Effector memory CD4-positive, alpha-beta T cell (primary cell): ENCODE measurements around the gene CFB.
A peak's percentile ranks its signal among the peaks of the same experiment; 100 is the strongest.
"Not testable (repeated sequence)": the region's sequence is repeated elsewhere in the genome, so short reads cannot be mapped to it uniquely, and the experiment has no call there.

Experiments
- DNase-seq, 3 donors: peaks; one replicate each; pipeline ENCODE4 v3.0.0-alpha.2; 2020
- H3K27ac ChIP-seq: 2 replicates; pipeline ENCODE4 v1.7.0; 2013; ENCODE audit warnings: mild to moderate bottlenecking, low read length, moderate library complexity; ENCODE audit not compliant: insufficient read depth, poor library complexity, severe bottlenecking
- H3K27me3 ChIP-seq: replicated peaks from 2 replicates; pipeline ENCODE4 v1.7.0; 2013; ENCODE audit warnings: mild to moderate bottlenecking, low read length; ENCODE audit not compliant: insufficient read depth, control insufficient read depth, poor library complexity, severe bottlenecking
- H3K36me3 ChIP-seq: 2 replicates; pipeline ENCODE4 v1.7.0; 2013; ENCODE audit warnings: mild to moderate bottlenecking, low read length, moderate library complexity; ENCODE audit not compliant: control insufficient read depth, insufficient read depth
- H3K4me1 ChIP-seq: 2 replicates; pipeline ENCODE4 v1.7.0; 2013; ENCODE audit warnings: low read length, mild to moderate bottlenecking; ENCODE audit not compliant: control insufficient read depth, insufficient read depth, poor library complexity, severe bottlenecking
- H3K4me3 ChIP-seq: 2 replicates; pipeline ENCODE4 v1.7.0; 2013; ENCODE audit warnings: low read length, low read depth, mild to moderate bottlenecking; ENCODE audit not compliant: insufficient read depth, poor library complexity, severe bottlenecking
- H3K9me3 ChIP-seq: 2 replicates; pipeline ENCODE4 v1.7.0; 2013; ENCODE audit warnings: mild to moderate bottlenecking, low read length, moderate library complexity; ENCODE audit not compliant: control insufficient read depth

Gene CFB

GRCh38 chr6:31901415-31901952 is 44.4 kb upstream of the CFB start:
- Histone ChIP-seq H3K4me1 (peaks cover 18% of the 10 kb centered on the region), H3K27me3 (no peaks in the 10 kb centered on the region), H3K27ac (peak overlapping the region; percentile 70), H3K36me3 (no peaks in the 10 kb centered on the region), H3K4me3 (peak overlapping the region; percentile 60), H3K9me3 (no peaks in the 10 kb centered on the region)
- DNase-seq = peak in 2 of 3 donors; percentile 34 to 53

- peak; percentile 74 to 81 (median 77) for DNase-seq
- Histone ChIP-seq H3K27me3 (no peaks in the 10 kb centered on the region), H3K9me3 (no peaks in the 10 kb centered on the region), H3K27ac (peak within 1 kb of the TSS; percentile 70), H3K4me3 (peak within 1 kb of the TSS; percentile 60), H3K4me1 (peaks cover 12% of the 10 kb centered on the region), H3K36me3 (no peaks in the 10 kb centered on the region)
Measured at GRCh38 chr6:31901953-31902643, 43.8 kb upstream of the CFB start, which contains the start of gene ZBTB12. Gene ZBTB12 (minus strand): TSS chr6:31902086. CDS start chr6:31901305, 781 bp downstream.

DNA sequence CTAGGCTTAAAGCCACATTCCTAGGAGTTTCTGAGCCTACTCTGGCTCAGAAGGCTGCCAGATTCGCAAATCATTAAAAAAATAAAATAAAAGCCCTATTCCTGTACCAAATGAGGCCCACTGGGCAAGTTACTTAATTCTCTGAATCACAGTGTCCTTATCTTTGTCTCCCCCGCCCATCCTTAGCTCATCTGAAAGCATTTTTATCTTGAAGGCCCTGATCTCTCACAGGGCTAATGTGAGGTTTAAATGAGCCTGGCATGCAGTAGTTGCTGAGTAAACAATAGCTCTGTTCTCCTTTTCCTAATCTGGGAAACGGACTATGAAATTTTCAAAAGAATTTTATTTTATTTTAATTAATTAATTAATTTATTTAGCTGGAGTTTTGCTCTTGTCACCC is 41.9 kb upstream of the CFB start:
- Histone ChIP-seq H3K27ac (no peak overlapping the region), H3K4me1 (peaks cover 8% of the 10 kb centered on the region), H3K36me3 (no peaks in the 10 kb centered on the region), H3K9me3 (no peaks in the 10 kb centered on the region), H3K27me3 (no peaks in the 10 kb centered on the region), H3K4me3 (no peak overlapping the region)
- no peak for DNase-seq

GRCh38 chr6:31905041-31905440 is 40.9 kb upstream of the CFB start:
- no peaks in the 10 kb centered on the region for H3K9me3 ChIP-seq
- no peaks in the 10 kb centered on the region for H3K27me3 ChIP-seq
- no peak overlapping the region for H3K4me3 ChIP-seq
- H3K27ac ChIP-seq = no peak overlapping the region
- no peaks in the 10 kb centered on the region for H3K36me3 ChIP-seq
- DNase-seq = no peak
- H3K4me1 ChIP-seq = peaks cover 5% of the 10 kb centered on the region

- Histone ChIP-seq H3K27me3 (no peaks in the 10 kb centered on the region), H3K4me3 (no peak overlapping the region), H3K36me3 (no peaks in the 10 kb centered on the region), H3K9me3 (no peaks in the 10 kb centered on the region), H3K27ac (no peak overlapping the region), H3K4me1 (peaks cover 5% of the 10 kb centered on the region)
- DNase-seq = no peak
Measured at GRCh38 chr6:31906122-31906521, 39.8 kb upstream of the CFB start.

GRCh38 chr6:31906727-31907126 is 39.2 kb upstream of the CFB start:
- H3K9me3 ChIP-seq, H3K36me3 ChIP-seq, DNase-seq, H3K4me3 ChIP-seq, H3K27me3 ChIP-seq, H3K4me1 ChIP-seq, H3K27ac ChIP-seq: not testable (repeated sequence)

DNA sequence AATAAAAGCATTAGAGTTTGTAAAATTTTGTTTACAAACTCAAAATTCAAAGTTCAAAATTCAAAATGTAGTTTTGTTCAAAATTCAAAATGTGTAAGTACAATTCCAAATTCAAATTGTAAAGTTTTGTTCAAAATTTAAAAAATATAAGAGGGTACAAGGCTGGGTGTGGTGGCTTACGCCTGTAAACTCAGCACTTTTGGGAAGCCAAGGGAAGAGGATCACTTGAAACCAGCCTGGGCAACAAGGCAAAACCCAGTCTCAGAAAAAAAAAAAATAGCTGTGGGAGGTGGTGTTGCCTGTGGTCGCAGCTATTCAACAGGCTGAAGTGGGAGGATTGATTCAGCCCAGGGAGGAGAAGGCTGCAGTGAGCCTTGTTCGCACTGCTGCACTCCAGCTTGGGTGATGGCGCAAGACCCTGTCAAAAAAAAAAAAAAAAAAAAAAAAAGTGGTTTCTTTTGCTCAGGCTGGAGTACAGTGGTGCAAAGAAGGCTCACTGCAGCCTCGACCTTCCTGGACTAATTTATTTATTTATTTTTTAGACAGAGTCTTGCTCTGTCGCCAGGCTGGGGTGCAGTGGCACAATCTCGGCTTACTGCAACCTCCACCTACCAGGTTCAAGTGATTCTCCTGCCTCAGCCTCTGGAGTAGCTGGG is 38.6 kb upstream of the CFB start:
- no peak overlapping the region for H3K4me3 ChIP-seq
- no peak overlapping the region for H3K27ac ChIP-seq
- no peaks in the 10 kb centered on the region for H3K27me3 ChIP-seq
- H3K4me1 ChIP-seq = peaks cover 5% of the 10 kb centered on the region
- no peaks in the 10 kb centered on the region for H3K36me3 ChIP-seq
- DNase-seq = no peak
- no peaks in the 10 kb centered on the region for H3K9me3 ChIP-seq

DNA sequence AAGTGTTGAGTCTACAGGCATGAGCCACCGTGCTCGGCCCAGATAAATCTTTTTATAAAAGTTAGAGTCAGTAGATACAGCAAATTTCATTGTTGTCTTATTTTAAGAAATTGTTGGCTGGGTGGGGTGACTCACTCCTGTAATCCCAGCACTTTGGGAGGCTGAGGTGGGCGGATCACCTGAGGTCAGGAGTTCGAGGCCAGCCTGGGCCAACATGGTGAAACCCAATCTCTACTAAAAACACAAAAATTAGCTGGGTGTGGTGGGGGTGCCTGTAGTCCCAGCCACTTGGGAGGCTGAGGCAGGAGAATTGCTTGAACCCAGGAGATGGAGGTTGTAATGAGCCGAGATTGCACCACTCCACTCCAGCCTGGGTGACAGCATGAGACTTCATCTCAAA is 37.6 kb upstream of the CFB start:
- not testable (repeated sequence) for H3K27me3 ChIP-seq, H3K27ac ChIP-seq, H3K36me3 ChIP-seq, H3K4me1 ChIP-seq, H3K4me3 ChIP-seq, DNase-seq, H3K9me3 ChIP-seq

GRCh38 chr6:31908791-31909190 is 37.1 kb upstream of the CFB start:
- Histone ChIP-seq H3K4me1 (no peaks in the 10 kb centered on the region), H3K9me3 (no peaks in the 10 kb centered on the region), H3K4me3 (no peak overlapping the region), H3K27ac (no peak overlapping the region), H3K27me3 (no peaks in the 10 kb centered on the region), H3K36me3 (no peaks in the 10 kb centered on the region)
- DNase-seq = no peak

GRCh38 chr6:31909298-31909697 is 36.6 kb upstream of the CFB start:
- not testable (repeated sequence) for H3K27ac ChIP-seq, H3K36me3 ChIP-seq, H3K4me3 ChIP-seq, H3K4me1 ChIP-seq, H3K27me3 ChIP-seq, H3K9me3 ChIP-seq, DNase-seq
